OCI-LY7 (cell line): ENCODE results near the gene CHCHD6. TPM values are rescaled to one million over a fixed set of nuclear protein-coding genes. Genes with fewer than 3 reads are reported as not detected.

Experiments used
- BruUV-seq: library from RNA; stranded (reverse); fragments of 400-500 nt; replicated peaks from 2 replicates; lab custom pipeline; 2021; lab: Mats Ljungman, UMichigan
- CTCF ChIA-PET: fragments of 300-600 bp; sonication (Branson Sonifier 250); formaldehyde crosslinking; loops from one replicate; lab custom pipeline; 2022; ENCODE audit warnings: antibody characterized with exemption; ENCODE audit not compliant: unreplicated experiment; lab: Charles Lee
- POLR2A ChIA-PET: fragments of 300-600 bp; sonication (Branson Sonifier 250); formaldehyde crosslinking; loops from one replicate; lab custom pipeline; 2022; ENCODE audit warnings: antibody characterized with exemption; lab: Charles Lee
- DNase-seq: peaks from one replicate; pipeline ENCODE4 v3.0.0-alpha.2; 2015; ENCODE audit warnings: low spot score
- H2AFZ ChIP-seq: fragments of 200-600 bp; sonication (generic), shearing (Covaris generic); 2 replicates; pipeline ENCODE4 v1.6.1; 2014; ENCODE audit warnings: mild to moderate bottlenecking, antibody characterized with exemption, low read length, moderate library complexity
- H3K27ac ChIP-seq: fragments of 200-600 bp; sonication (generic); 2 replicates; pipeline ENCODE4 v1.5.1; 2014; ENCODE audit warnings: mixed run types, low read depth, mild to moderate bottlenecking, moderate library complexity, low read length, inconsistent platforms; ENCODE audit not compliant: poor library complexity, severe bottlenecking
- H3K36me3 ChIP-seq: fragments of 200-600 bp; sonication (generic); 2 replicates; pipeline ENCODE4 v1.6.1; 2014; ENCODE audit warnings: mild to moderate bottlenecking, antibody characterized with exemption, low read length, moderate library complexity, mixed read lengths; ENCODE audit not compliant: insufficient read depth
- H3K4me1 ChIP-seq: fragments of 200-600 bp; sonication (generic); 2 replicates; pipeline ENCODE4 v1.5.1; 2014; ENCODE audit warnings: mild to moderate bottlenecking, low read length; ENCODE audit not compliant: insufficient read depth, poor library complexity, severe bottlenecking
- H3K4me2 ChIP-seq: fragments of 200-600 bp; sonication (generic); 2 replicates; pipeline ENCODE4 v1.6.1; 2014; ENCODE audit warnings: mild to moderate bottlenecking, low read length
- H3K4me3 ChIP-seq: fragments of 200-600 bp; sonication (generic); 2 replicates; pipeline ENCODE4 v1.5.1; 2014; ENCODE audit warnings: mild to moderate bottlenecking, low read depth, low read length; ENCODE audit not compliant: poor library complexity, severe bottlenecking
- H3K79me2 ChIP-seq: fragments of 200-600 bp; sonication (generic); 2 replicates; pipeline ENCODE4 v1.6.1; 2016; ENCODE audit warnings: low read depth, mild to moderate bottlenecking, low read length, moderate library complexity, mixed read lengths; ENCODE audit not compliant: insufficient read depth
- H3K9me2 ChIP-seq: fragments of 200-600 bp; sonication (generic); 2 replicates; pipeline ENCODE4 v1.6.1; 2016; ENCODE audit warnings: mild to moderate bottlenecking, low read length, mixed read lengths; ENCODE audit not compliant: insufficient read depth
- H3K9me3 ChIP-seq: fragments of 200-600 bp; sonication (generic); 2 replicates; pipeline ENCODE4 v1.6.1; 2014; ENCODE audit warnings: mild to moderate bottlenecking, mixed run types, low read length, mixed read lengths
- H4K20me1 ChIP-seq: fragments of 200-600 bp; sonication (generic); 2 replicates; pipeline ENCODE4 v1.6.1; 2014; ENCODE audit warnings: mild to moderate bottlenecking, antibody characterized with exemption, low read length, moderate library complexity, mixed read lengths; ENCODE audit not compliant: insufficient read depth
- EZH2phosphoT487 ChIP-seq: fragments of 200-600 bp; sonication (generic); IDR thresholded peaks from 2 replicates; pipeline ENCODE4 v1.6.1; 2018; ENCODE audit warnings: low read depth, borderline replicate concordance, mild to moderate bottlenecking, mixed run types, antibody characterized with exemption, low read length, moderate library complexity, mixed read lengths
- intact Hi-C: fragments of 100-400 bp; cut with micrococcal nuclease; formaldehyde crosslinking; loops from one replicate; pipeline ENCODE4 v1.10.0; 2022; ENCODE audit not compliant: unreplicated experiment
- total RNA-seq, 2 experiments: library from RNA; depleted of rRNA in 1 of 2; stranded (reverse); fragments of >200 nt in 1 of 2; shearing (Covaris generic) in 1 of 2; gene quantifications; 2 replicates each; pipeline ENCODE4 v1.2.3, GENCODE V29; 2014 to 2022
- TF ChIP-seq, protein P1 (sequence below): fragments of 200-600 bp; sonication (generic); conservative IDR thresholded peaks from 2 replicates; pipeline ENCODE4 v1.5.1; 2014; ENCODE audit warnings: mild to moderate bottlenecking, antibody characterized with exemption, low read length, moderate library complexity, mixed read lengths

CHCHD6 gene
- total RNA-seq, 2 experiments from 2014 or later = 14.7 to 21.2 TPM

DNA sequence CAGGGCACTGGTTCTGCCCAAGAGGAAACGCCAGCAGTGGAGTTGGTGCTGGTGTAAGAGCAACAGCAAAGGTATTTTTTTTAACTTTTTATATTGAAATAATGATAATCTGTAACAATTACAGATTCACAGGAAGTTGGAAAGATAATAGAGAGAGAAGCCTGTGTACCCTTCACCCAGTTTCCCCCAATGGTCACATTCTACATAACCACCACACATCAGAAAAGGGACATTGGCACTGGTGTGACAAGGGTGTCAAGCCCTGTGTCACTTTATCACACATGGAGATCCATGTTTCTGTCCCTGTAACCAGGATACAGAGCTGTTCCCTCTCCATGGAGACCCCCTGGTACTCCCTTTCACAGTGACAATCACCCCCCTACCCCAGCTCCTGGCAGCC is 269.8 kb downstream of the CHCHD6 start:
- Histone ChIP-seq H3K27ac (no peak overlapping the region), H3K79me2 (no peaks in the 10 kb centered on the region), H3K4me1 (no peaks in the 10 kb centered on the region), H3K9me2 (no peaks in the 10 kb centered on the region), H2AFZ (no peak overlapping the region), H3K36me3 (no peaks in the 10 kb centered on the region), H3K4me3 (no peak overlapping the region), H4K20me1 (no peaks in the 10 kb centered on the region), H3K9me3 (peaks cover 17% of the 10 kb centered on the region), H3K4me2 (no peak overlapping the region)
- TF ChIP-seq, protein P1, sequence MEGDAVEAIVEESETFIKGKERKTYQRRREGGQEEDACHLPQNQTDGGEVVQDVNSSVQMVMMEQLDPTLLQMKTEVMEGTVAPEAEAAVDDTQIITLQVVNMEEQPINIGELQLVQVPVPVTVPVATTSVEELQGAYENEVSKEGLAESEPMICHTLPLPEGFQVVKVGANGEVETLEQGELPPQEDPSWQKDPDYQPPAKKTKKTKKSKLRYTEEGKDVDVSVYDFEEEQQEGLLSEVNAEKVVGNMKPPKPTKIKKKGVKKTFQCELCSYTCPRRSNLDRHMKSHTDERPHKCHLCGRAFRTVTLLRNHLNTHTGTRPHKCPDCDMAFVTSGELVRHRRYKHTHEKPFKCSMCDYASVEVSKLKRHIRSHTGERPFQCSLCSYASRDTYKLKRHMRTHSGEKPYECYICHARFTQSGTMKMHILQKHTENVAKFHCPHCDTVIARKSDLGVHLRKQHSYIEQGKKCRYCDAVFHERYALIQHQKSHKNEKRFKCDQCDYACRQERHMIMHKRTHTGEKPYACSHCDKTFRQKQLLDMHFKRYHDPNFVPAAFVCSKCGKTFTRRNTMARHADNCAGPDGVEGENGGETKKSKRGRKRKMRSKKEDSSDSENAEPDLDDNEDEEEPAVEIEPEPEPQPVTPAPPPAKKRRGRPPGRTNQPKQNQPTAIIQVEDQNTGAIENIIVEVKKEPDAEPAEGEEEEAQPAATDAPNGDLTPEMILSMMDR = no peak
- no peak for TF ChIP-seq EZH2phosphoT487
- POLR2A ChIA-PET = no interaction called here
- CTCF ChIA-PET = no interaction called here
- intact Hi-C loops = no loop called here
- DNase-seq = no peak
- no TSS peak for BruUV-seq

DNA sequence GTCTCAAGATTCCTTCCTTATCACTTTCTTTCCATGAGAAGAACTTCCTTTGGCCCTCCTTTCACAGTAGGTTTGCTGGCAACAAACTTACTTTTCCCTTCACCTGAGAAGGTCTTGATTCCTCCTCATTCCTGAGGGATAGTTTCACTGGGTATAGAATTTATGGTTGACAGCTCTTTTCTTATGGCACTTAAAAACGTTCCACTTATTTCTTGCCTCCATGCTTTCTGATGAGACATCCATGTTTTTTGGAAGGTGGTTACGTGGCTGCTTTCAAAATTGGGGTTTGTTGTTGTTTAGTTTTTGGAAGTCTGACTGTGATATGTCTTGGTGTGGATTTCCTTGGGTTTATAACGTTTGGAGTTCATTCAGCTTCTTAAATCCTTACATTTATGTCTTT is 270.7 kb downstream of the CHCHD6 start:
- BruUV-seq = no TSS peak
- ChIA-PET CTCF (no interaction called here), POLR2A (no interaction called here)
- H4K20me1 ChIP-seq = no peaks in the 10 kb centered on the region
- H2AFZ ChIP-seq = no peak overlapping the region
- H3K4me2 ChIP-seq = no peak overlapping the region
- H3K9me2 ChIP-seq = no peaks in the 10 kb centered on the region
- H3K4me3 ChIP-seq = no peak overlapping the region
- H3K4me1 ChIP-seq = no peaks in the 10 kb centered on the region
- no peak for DNase-seq
- peaks cover 17% of the 10 kb centered on the region for H3K9me3 ChIP-seq
- no peaks in the 10 kb centered on the region for H3K36me3 ChIP-seq
- TF ChIP-seq, protein P1 = no peak
- TF ChIP-seq EZH2phosphoT487 = no peak
- H3K79me2 ChIP-seq = no peaks in the 10 kb centered on the region
- intact Hi-C loops = no loop called here
- no peak overlapping the region for H3K27ac ChIP-seq

DNA sequence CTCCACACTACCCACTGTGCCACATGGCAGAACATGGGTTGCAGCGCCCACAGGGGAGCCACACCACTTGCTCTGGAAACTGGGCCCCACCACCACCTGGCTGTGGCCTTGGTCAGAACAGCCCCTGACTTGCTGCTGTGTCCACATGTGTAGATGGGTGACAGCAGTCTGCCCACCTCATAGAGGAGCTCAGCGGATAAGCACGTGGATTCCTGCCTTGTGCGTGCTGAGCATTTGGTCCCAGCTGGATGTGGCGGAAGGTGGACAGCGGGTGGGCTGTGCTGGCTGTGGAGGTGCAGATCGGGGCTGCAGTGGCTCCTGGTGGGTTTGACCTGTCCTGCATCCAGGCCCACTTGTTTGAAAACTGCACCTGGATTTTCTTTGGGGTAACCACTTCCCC is 272.9 kb downstream of the CHCHD6 start:
- ChIA-PET CTCF (no interaction called here), POLR2A (no interaction called here)
- H3K27ac ChIP-seq = no peak overlapping the region
- no peak overlapping the region for H3K4me3 ChIP-seq
- no TSS peak for BruUV-seq
- H2AFZ ChIP-seq = no peak overlapping the region
- TF ChIP-seq, protein P1 = no peak
- TF ChIP-seq EZH2phosphoT487 = no peak
- no peaks in the 10 kb centered on the region for H3K9me2 ChIP-seq
- no peaks in the 10 kb centered on the region for H3K79me2 ChIP-seq
- no peaks in the 10 kb centered on the region for H4K20me1 ChIP-seq
- H3K4me1 ChIP-seq = peaks cover 7% of the 10 kb centered on the region
- peaks cover 17% of the 10 kb centered on the region for H3K9me3 ChIP-seq
- no peak for DNase-seq
- no peak overlapping the region for H3K4me2 ChIP-seq
- H3K36me3 ChIP-seq = no peaks in the 10 kb centered on the region
- intact Hi-C loops = no loop called here
